ENCODE data around the gene EIPR1.

Gene EIPR1

GRCh38 chr2:3246928-3247714, 130.5 kb downstream of the EIPR1 start:
- DNase-seq (ENCODE audit: low read depth), result no peak

GRCh38 chr2:3246406-3246805, 131.2 kb downstream of the EIPR1 start:
- no peak for DNase-seq (ENCODE audit: low read depth)

GRCh38 chr2:3244486-3244885, 133.1 kb downstream of the EIPR1 start:
- no peak for DNase-seq (ENCODE audit: low read depth)

- no peak for DNase-seq (ENCODE audit: low read depth)
Measured at GRCh38 chr2:3243804-3244203, 133.8 kb downstream of the EIPR1 start.

- no peak for DNase-seq (ENCODE audit: low read depth)
Measured at GRCh38 chr2:3242747-3243369, 134.8 kb downstream of the EIPR1 start.

- no peak for DNase-seq (ENCODE audit: low read depth)
Measured at GRCh38 chr2:3241971-3242746, 135.5 kb downstream of the EIPR1 start.

- DNase-seq (ENCODE audit: low read depth), result no peak
Measured at GRCh38 chr2:3238951-3239841, 138.4 kb downstream of the EIPR1 start.

GRCh38 chr2:3236300-3237045, 141.1 kb downstream of the EIPR1 start:
- no peak for DNase-seq (ENCODE audit: low read depth)

- DNase-seq (ENCODE audit: low read depth), result no peak
Measured at GRCh38 chr2:3233877-3234276, 143.7 kb downstream of the EIPR1 start.

- DNase-seq (ENCODE audit: low read depth), result no peak
Measured at GRCh38 chr2:3229221-3229620, 148.4 kb downstream of the EIPR1 start.

- no peak for DNase-seq (ENCODE audit: low read depth)
Measured at GRCh38 chr2:3224681-3225080, 152.9 kb downstream of the EIPR1 start.

- no peak for DNase-seq (ENCODE audit: low read depth)
Measured at GRCh38 chr2:3223080-3223923, 154.3 kb downstream of the EIPR1 start.

GRCh38 chr2:3222636-3223035, 155.0 kb downstream of the EIPR1 start:
- DNase-seq (ENCODE audit: low read depth), result no peak

GRCh38 chr2:3219536-3219935, 158.1 kb downstream of the EIPR1 start:
- DNase-seq (ENCODE audit: low read depth), result no peak

GRCh38 chr2:3217646-3218045, 160.0 kb downstream of the EIPR1 start:
- no peak for DNase-seq (ENCODE audit: low read depth)

GRCh38 chr2:3216841-3217495, 160.7 kb downstream of the EIPR1 start:
- no peak for DNase-seq (ENCODE audit: low read depth)

- no peak for DNase-seq (ENCODE audit: low read depth)
Measured at GRCh38 chr2:3214806-3215404, 162.7 kb downstream of the EIPR1 start.

- no peak for DNase-seq (ENCODE audit: low read depth)
Measured at GRCh38 chr2:3214065-3214464, 163.6 kb downstream of the EIPR1 start.

GRCh38 chr2:3212984-3213383, 164.6 kb downstream of the EIPR1 start:
- DNase-seq (ENCODE audit: low read depth), result no peak

- no peak for DNase-seq (ENCODE audit: low read depth)
Measured at GRCh38 chr2:3212061-3212362, 165.6 kb downstream of the EIPR1 start.

Measured in fibroblast of the conjunctiva (primary cell).